Measurements from ENCODE around the gene GCNT4. TPM values are rescaled to one million over a fixed set of nuclear protein-coding genes. Genes with fewer than 3 reads are reported as not detected.
"Not testable (repeated sequence)": the region's sequence is repeated elsewhere in the genome, so short reads cannot be mapped to it uniquely, and the experiment has no call there.

The GCNT4 gene
- total RNA-seq: 1 to 10 TPM in 2 of 4 donors, under 1 TPM in 2; 0.69 to 2.2 (median 1.1) TPM

- no peak for DNase-seq (ENCODE audit: low spot score)
- peak; percentile 62 for ATAC-seq (ENCODE audit: low FRiP score)
- no peak for TF ChIP-seq CTCF (IDR thresholded peaks at IDR 0.05)
These were observed at the start of gene GCNT4 for GRCh38 chr5:75052192-75053053. TSS of gene GCNT4 (minus strand) at chr5:75052558. CDS start at chr5:75030037, 22,521 bp downstream.

- not testable (repeated sequence) for DNase-seq (ENCODE audit: low spot score); ATAC-seq (ENCODE audit: low FRiP score)
These were observed 43.6 kb upstream of the GCNT4 start for GRCh38 chr5:75095956-75096355.

GRCh38 chr5:75091597-75091996 lies 39.2 kb upstream of the GCNT4 start:
- no peak for TF ChIP-seq CTCF (IDR thresholded peaks at IDR 0.05)
- DNase-seq (ENCODE audit: low spot score): no peak
- no peak for ATAC-seq (ENCODE audit: low FRiP score)

GRCh38 chr5:75089662-75090061 lies 37.3 kb upstream of the GCNT4 start:
- DNase-seq (ENCODE audit: low spot score): no peak
- ATAC-seq (ENCODE audit: low FRiP score): no peak
- no peak for TF ChIP-seq CTCF (IDR thresholded peaks at IDR 0.05)

GRCh38 chr5:75089137-75089536 lies 36.8 kb upstream of the GCNT4 start:
- ATAC-seq (ENCODE audit: low FRiP score) (no peak), DNase-seq (ENCODE audit: low spot score) (no peak)
- TF ChIP-seq CTCF (IDR thresholded peaks at IDR 0.05): no peak

- TF ChIP-seq CTCF (IDR thresholded peaks at IDR 0.05): no peak
- DNase-seq (ENCODE audit: low spot score) (no peak), ATAC-seq (ENCODE audit: low FRiP score) (no peak)
These were observed 36.3 kb upstream of the GCNT4 start for GRCh38 chr5:75088648-75089047.

- no peak for TF ChIP-seq CTCF (IDR thresholded peaks at IDR 0.05)
- no peak for DNase-seq (ENCODE audit: low spot score)
- ATAC-seq (ENCODE audit: low FRiP score): no peak
These were observed 29.2 kb upstream of the GCNT4 start for GRCh38 chr5:75081510-75081909.

GRCh38 chr5:75079346-75079745 lies 27.0 kb upstream of the GCNT4 start:
- not testable (repeated sequence) for DNase-seq (ENCODE audit: low spot score); ATAC-seq (ENCODE audit: low FRiP score)

Measured in omental fat pad (tissue), 4 donors.